Measurements from ENCODE around the gene TRAPPC4. TPM values are rescaled to one million over a fixed set of nuclear protein-coding genes. Genes with fewer than 3 reads are reported as not detected.
"Not testable (repeated sequence)": the region's sequence is repeated elsewhere in the genome, so short reads cannot be mapped to it uniquely, and the experiment has no call there.

The TRAPPC4 gene
- total RNA-seq, 3 donors from 2014 or later (not counting 1 experiment from before 2014, with no cell fraction given): 71.4 to 84.5 (median 77.5) TPM

DNA sequence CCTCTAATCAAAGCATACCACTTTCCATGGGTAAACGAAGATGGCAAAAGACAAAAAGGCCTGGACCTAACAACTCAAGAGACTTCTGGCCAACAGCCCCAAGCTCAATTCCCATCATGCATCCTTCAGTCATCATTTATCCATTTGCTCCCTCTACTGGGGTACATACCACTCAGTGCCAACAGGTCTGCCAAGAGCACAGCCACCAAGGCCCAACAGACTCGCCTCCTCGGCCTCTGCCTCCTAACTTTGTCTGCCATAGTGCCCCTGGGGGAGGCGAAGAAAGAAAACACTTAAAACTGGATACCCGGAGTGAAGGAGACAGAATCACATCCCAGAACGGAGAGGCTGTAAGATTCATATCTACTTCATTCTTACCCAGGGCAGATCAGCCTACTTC, 37.3 kb downstream of the TRAPPC4 start:
- no peaks in the 10 kb centered on the region for H3K27me3 Mint-ChIP-seq (ENCODE audit: low read depth in 2 of 2)
- 79% methylated on average over 6 of the region's 6 CpGs for WGBS (ENCODE audit: insufficient coverage)
- H3K4me1 Mint-ChIP-seq: peaks cover 33 to 51% of the 10 kb centered on the region in 2 donors
- peak overlapping the region; percentile 77 for H3K27ac ChIP-seq (ENCODE audit: low read length)
- DNase-seq (peak in 1 of 2 donors; percentile 44), ATAC-seq (no peak)
- peaks cover 14% of the 10 kb centered on the region for H3K36me3 Mint-ChIP-seq
- no peaks in the 10 kb centered on the region for H3K9me3 Mint-ChIP-seq
- intact Hi-C loops (cut with micrococcal nuclease): loop anchor here (2.0 to 10.0 kb wide), 3 partner anchors 25 to 139 kb away; partner anchors contain the start of genes RPS25, SLC37A4 and TRAPPC4
- peaks cover 24% of the 10 kb centered on the region for H3K4me1 ChIP-seq (ENCODE audit: control insufficient read depth, insufficient read depth, low read length)
- no peaks in the 10 kb centered on the region for H3K9me3 ChIP-seq (ENCODE audit: control insufficient read depth, insufficient read depth, low read length)
- peak overlapping the region; percentile 98 for H3K4me3 Mint-ChIP-seq
- TF ChIP-seq, protein P1, sequence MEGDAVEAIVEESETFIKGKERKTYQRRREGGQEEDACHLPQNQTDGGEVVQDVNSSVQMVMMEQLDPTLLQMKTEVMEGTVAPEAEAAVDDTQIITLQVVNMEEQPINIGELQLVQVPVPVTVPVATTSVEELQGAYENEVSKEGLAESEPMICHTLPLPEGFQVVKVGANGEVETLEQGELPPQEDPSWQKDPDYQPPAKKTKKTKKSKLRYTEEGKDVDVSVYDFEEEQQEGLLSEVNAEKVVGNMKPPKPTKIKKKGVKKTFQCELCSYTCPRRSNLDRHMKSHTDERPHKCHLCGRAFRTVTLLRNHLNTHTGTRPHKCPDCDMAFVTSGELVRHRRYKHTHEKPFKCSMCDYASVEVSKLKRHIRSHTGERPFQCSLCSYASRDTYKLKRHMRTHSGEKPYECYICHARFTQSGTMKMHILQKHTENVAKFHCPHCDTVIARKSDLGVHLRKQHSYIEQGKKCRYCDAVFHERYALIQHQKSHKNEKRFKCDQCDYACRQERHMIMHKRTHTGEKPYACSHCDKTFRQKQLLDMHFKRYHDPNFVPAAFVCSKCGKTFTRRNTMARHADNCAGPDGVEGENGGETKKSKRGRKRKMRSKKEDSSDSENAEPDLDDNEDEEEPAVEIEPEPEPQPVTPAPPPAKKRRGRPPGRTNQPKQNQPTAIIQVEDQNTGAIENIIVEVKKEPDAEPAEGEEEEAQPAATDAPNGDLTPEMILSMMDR (IDR thresholded peaks at IDR 0.05): no peak
- H3K27ac Mint-ChIP-seq: peak overlapping the region; percentile 96 to 98
- H3K27me3 ChIP-seq (ENCODE audit: control insufficient read depth, insufficient read depth, low read length): no peaks in the 10 kb centered on the region
- H3K36me3 ChIP-seq (ENCODE audit: control insufficient read depth, insufficient read depth, low read length): peaks cover 44% of the 10 kb centered on the region
- peak overlapping the region; percentile 70 for H3K4me3 ChIP-seq (ENCODE audit: low read length)

DNA sequence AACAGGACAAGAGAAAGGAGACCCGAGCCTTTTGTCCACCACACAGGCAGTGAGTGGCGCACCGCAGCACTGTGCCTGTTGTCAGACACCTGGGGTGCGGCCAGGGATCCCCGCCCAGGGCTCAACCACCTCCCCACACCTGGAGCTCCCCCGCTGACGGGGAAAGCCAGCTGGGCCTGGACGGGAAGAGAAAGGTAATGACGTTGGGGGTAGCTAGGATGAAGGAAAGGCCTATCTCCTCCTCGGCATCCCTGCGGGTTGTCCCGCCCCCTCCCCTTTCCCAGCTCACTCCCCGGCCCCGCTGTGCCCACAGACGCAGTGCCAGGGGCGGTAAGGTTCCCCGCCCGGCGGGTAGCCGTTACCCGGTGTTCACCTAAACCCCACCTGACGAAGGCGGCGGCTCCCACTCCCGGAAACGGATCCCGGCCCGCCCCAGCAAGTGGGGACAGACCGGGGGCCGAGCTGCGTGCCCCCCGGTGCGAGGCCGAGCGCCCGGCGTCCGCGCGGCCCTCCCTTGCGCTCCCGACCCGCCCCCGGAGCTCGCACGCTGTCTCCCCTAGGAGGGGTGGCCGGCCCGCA, 37.9 kb downstream of the TRAPPC4 start:
- Mint-ChIP-seq H3K36me3 (peaks cover 14% of the 10 kb centered on the region), H3K9me3 (no peaks in the 10 kb centered on the region), H3K27me3 (ENCODE audit: low read depth in 2 of 2) (no peaks in the 10 kb centered on the region), H3K27ac (peak overlapping the region; percentile 96 to 98), H3K4me3 (peak overlapping the region; percentile 98), H3K4me1 (peaks cover 33 to 51% of the 10 kb centered on the region in 2 donors)
- WGBS (ENCODE audit: insufficient coverage): under 1% methylated on average over 43 of the region's 48 CpGs
- peak in 2 of 3 donors; percentile 0 for ATAC-seq
- peak; percentile 40 to 71 for DNase-seq
- Histone ChIP-seq H3K9me3 (ENCODE audit: control insufficient read depth, insufficient read depth, low read length) (no peaks in the 10 kb centered on the region), H3K27ac (ENCODE audit: low read length) (peak overlapping the region; percentile 77), H3K4me3 (ENCODE audit: low read length) (peak overlapping the region; percentile 70), H3K4me1 (ENCODE audit: control insufficient read depth, insufficient read depth, low read length) (peaks cover 24% of the 10 kb centered on the region), H3K27me3 (ENCODE audit: control insufficient read depth, insufficient read depth, low read length) (no peaks in the 10 kb centered on the region), H3K36me3 (ENCODE audit: control insufficient read depth, insufficient read depth, low read length) (peaks cover 40% of the 10 kb centered on the region)
- TF ChIP-seq, protein P1 (IDR thresholded peaks at IDR 0.05): no peak
- intact Hi-C loops (cut with micrococcal nuclease): loop anchor here (2.0 to 10.0 kb wide), 3 partner anchors 26 to 138 kb away; partner anchors contain the start of genes RPS25, SLC37A4 and TRAPPC4

DNA sequence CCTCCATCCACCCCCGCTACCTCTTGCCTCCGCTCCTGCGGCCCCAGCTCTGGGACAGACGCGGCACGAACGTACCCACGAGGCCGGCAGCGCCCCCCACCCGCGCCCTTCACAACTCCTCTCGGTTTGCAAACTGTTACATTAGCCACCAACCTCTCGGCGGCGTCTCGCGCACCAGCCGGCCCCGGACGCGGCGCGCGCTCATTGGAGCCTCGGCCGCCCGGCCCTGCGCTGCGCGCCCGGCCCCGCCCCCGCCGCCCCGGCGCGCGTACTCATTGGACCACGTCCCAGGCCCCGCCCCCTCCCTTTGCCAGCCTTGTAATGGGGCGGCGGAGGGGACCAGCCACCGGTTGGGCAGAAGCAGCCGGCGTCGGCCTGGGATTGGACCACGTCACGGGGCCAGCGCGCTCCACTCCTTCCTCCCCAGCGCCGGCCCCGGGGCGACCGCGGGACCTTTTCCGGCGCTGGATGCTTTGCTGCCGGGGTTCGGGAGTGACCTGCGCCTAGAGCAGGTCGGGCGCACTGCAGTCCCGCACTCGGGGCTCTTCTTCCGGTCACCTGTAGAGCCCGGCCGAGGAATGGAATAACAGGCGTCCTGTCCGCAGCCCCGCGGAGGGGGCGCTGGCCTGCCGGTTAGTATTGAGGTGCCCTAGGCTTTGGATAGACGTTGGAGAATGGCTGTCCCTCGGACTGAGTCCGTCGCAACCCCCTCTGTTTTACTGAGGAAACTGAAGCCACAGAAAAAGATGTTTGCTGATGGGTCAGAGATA, 38.6 kb downstream of the TRAPPC4 start, which contains the start of gene HYOU1:
Gene HYOU1 (minus strand): TSS at position 206 of the 770 bp plus-strand sequence. CDS start 1,045 bp downstream, outside the sequence.
- Histone ChIP-seq H3K9me3 (ENCODE audit: control insufficient read depth, insufficient read depth, low read length) (no peaks in the 10 kb centered on the region), H3K27me3 (ENCODE audit: control insufficient read depth, insufficient read depth, low read length) (no peaks in the 10 kb centered on the region), H3K27ac (ENCODE audit: low read length) (peak within 1 kb of the TSS; percentile 77), H3K4me3 (ENCODE audit: low read length) (peak within 1 kb of the TSS; percentile 70), H3K4me1 (ENCODE audit: control insufficient read depth, insufficient read depth, low read length) (peaks cover 24% of the 10 kb centered on the region), H3K36me3 (ENCODE audit: control insufficient read depth, insufficient read depth, low read length) (peaks cover 33% of the 10 kb centered on the region)
- intact Hi-C loops (cut with micrococcal nuclease): loop anchor here (1.0 to 10.0 kb wide), 7 partner anchors 10 to 138 kb away; partner anchors contain the start of genes CENATAC, RPS25, SLC37A4 and TRAPPC4
- WGBS (ENCODE audit: insufficient coverage): under 1% methylated on average over 79 of the region's 79 CpGs
- H3K27me3 Mint-ChIP-seq (ENCODE audit: low read depth in 2 of 2): no peaks in the 10 kb centered on the region
- peak; percentile 98 for DNase-seq
- TF ChIP-seq, protein P1 (IDR thresholded peaks at IDR 0.05): no peak
- peak; percentile 92 to 99 (median 93) for ATAC-seq
- H3K36me3 Mint-ChIP-seq: peaks cover 14% of the 10 kb centered on the region
- H3K4me3 Mint-ChIP-seq: peak within 1 kb of the TSS; percentile 98
- peaks cover 33 to 48% of the 10 kb centered on the region in 2 donors for H3K4me1 Mint-ChIP-seq
- peak within 1 kb of the TSS; percentile 96 to 98 for H3K27ac Mint-ChIP-seq
- no peaks in the 10 kb centered on the region for H3K9me3 Mint-ChIP-seq

DNA sequence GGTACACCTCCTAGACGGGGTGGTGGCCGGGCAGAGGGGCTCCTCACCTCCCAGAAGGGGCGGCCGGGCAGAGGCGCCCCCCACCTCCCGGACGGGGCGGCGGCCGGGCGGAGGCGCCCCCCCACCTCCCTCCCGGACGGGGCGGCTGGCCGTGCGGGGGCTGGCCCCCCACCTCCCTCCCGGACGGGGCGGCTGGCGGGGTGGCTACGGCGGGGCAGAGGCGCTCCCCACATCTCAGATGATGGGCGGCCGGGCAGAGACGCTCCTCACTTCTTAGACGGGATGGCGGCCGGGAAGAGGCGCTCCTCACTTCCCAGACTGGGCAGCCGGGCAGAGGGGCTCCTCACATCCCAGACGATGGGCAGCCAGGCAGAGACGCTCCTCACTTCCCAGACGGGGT, 40.6 kb downstream of the TRAPPC4 start:
- H3K4me3 ChIP-seq (ENCODE audit: low read length); ATAC-seq; H3K4me3 Mint-ChIP-seq; H3K36me3 Mint-ChIP-seq; H3K9me3 ChIP-seq (ENCODE audit: control insufficient read depth, insufficient read depth, low read length); H3K27me3 ChIP-seq (ENCODE audit: control insufficient read depth, insufficient read depth, low read length); H3K27ac Mint-ChIP-seq; H3K27me3 Mint-ChIP-seq (ENCODE audit: low read depth in 2 of 2); H3K9me3 Mint-ChIP-seq; DNase-seq; H3K27ac ChIP-seq (ENCODE audit: low read length): not testable (repeated sequence)
- WGBS (ENCODE audit: insufficient coverage): 97% methylated on average over 24 of the region's 35 CpGs
- Histone ChIP-seq H3K4me1 (ENCODE audit: control insufficient read depth, insufficient read depth, low read length) (peaks cover 24% of the 10 kb centered on the region), H3K36me3 (ENCODE audit: control insufficient read depth, insufficient read depth, low read length) (peaks cover 14% of the 10 kb centered on the region)
- intact Hi-C loops (cut with micrococcal nuclease): loop anchor here (5.0 to 10.0 kb wide), 2 partner anchors 42 to 136 kb away; partner anchors contain the start of genes RPS25 and TRAPPC4
- H3K4me1 Mint-ChIP-seq: peaks cover 27 to 34% of the 10 kb centered on the region in 2 donors
